Measurements from ENCODE around the gene NFATC2IP. TPM values are rescaled to one million over a fixed set of nuclear protein-coding genes. Genes with fewer than 3 reads are reported as not detected.

The NFATC2IP gene
- total and polyA plus RNA-seq, 4 donors = 5.8 to 17.6 (median 11.9) TPM

DNA sequence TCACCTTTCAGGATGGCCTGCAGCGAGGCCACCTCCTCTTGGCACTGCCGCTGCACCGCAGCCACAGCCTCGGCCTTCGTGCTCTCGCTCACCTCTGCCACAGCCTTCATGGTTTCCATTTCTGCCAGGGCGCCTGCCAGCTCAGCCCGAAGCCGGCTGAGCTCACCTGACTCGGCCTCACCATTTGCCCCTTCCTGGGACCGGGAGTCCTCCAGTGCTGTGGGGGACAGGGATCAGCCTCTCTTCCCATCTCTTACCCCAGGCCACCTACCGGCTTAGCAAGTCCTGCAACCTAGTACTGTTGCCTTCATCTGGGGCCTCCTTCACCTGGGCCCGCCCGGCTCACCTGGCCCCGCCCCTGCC lies 26.4 kb upstream of the NFATC2IP start:
- WGBS = 39% methylated on average over 15 of the region's 15 CpGs
- Histone ChIP-seq H3K36me3 (ENCODE audit: control insufficient read depth in 4 of 4, insufficient read depth in 3 of 4, low read depth in 1 of 4, low read length in 3 of 4) (peaks cover 0 to 3% (median 0%) of the 10 kb centered on the region in 4 donors), H3K9ac (ENCODE audit: low read depth in 1 of 2, low read length in 2 of 2) (no peak overlapping the region), H3K4me1 (ENCODE audit: control insufficient read depth in 4 of 4, insufficient read depth in 4 of 4, low read length in 3 of 4) (peaks cover 3 to 13% (median 9%) of the 10 kb centered on the region in 4 donors), H3K4me3 (ENCODE audit: low read depth in 1 of 3, low read length in 3 of 3) (peak overlapping the region in 2 of 3 donors; percentile 81 to 91), H3K27me3 (ENCODE audit: control insufficient read depth in 4 of 4, insufficient read depth in 4 of 4, low read length in 3 of 4) (no peaks in the 10 kb centered on the region), H3K27ac (ENCODE audit: low read depth in 1 of 2, low read length in 2 of 2) (peak overlapping the region in 1 of 2 donors; percentile 93), H3K9me3 (ENCODE audit: control insufficient read depth in 4 of 4, low read length in 3 of 4) (no peaks in the 10 kb centered on the region)
- TF ChIP-seq FOXA1 (IDR thresholded peaks at IDR 0.05) (no peak), JUND (IDR thresholded peaks at IDR 0.05) (no peak), ZBTB33 (IDR thresholded peaks at IDR 0.05) (no peak), RAD21 (IDR thresholded peaks at IDR 0.05) (no peak), FOXA2 (IDR thresholded peaks at IDR 0.05) (no peak), RXRA (IDR thresholded peaks at IDR 0.05) (no peak), YY1 (IDR thresholded peaks at IDR 0.05) (no peak), SP1 (IDR thresholded peaks at IDR 0.05) (no peak), NR2F2 (IDR thresholded peaks at IDR 0.05) (no peak), TAF1 (conservative IDR thresholded peaks at IDR 0.05) (no peak), HNF4G (IDR thresholded peaks at IDR 0.05) (no peak), HNF4A (conservative IDR thresholded peaks at IDR 0.05) (no peak), GABPA (IDR thresholded peaks at IDR 0.05 in 1 of 2, conservative IDR thresholded peaks at IDR 0.05 in 1 of 2) (no peak), EGR1 (IDR thresholded peaks at IDR 0.05; ENCODE audit: low read depth in 2 of 2) (no peak)
- TF ChIP-seq, protein P1, sequence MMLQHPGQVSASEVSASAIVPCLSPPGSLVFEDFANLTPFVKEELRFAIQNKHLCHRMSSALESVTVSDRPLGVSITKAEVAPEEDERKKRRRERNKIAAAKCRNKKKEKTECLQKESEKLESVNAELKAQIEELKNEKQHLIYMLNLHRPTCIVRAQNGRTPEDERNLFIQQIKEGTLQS (IDR thresholded peaks at IDR 0.05) = no peak
- TF ChIP-seq, protein P2, sequence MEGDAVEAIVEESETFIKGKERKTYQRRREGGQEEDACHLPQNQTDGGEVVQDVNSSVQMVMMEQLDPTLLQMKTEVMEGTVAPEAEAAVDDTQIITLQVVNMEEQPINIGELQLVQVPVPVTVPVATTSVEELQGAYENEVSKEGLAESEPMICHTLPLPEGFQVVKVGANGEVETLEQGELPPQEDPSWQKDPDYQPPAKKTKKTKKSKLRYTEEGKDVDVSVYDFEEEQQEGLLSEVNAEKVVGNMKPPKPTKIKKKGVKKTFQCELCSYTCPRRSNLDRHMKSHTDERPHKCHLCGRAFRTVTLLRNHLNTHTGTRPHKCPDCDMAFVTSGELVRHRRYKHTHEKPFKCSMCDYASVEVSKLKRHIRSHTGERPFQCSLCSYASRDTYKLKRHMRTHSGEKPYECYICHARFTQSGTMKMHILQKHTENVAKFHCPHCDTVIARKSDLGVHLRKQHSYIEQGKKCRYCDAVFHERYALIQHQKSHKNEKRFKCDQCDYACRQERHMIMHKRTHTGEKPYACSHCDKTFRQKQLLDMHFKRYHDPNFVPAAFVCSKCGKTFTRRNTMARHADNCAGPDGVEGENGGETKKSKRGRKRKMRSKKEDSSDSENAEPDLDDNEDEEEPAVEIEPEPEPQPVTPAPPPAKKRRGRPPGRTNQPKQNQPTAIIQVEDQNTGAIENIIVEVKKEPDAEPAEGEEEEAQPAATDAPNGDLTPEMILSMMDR (IDR thresholded peaks at IDR 0.05; ENCODE audit: low read depth, low read length, missing input control) = no peak
- TF ChIP-seq, protein P3, sequence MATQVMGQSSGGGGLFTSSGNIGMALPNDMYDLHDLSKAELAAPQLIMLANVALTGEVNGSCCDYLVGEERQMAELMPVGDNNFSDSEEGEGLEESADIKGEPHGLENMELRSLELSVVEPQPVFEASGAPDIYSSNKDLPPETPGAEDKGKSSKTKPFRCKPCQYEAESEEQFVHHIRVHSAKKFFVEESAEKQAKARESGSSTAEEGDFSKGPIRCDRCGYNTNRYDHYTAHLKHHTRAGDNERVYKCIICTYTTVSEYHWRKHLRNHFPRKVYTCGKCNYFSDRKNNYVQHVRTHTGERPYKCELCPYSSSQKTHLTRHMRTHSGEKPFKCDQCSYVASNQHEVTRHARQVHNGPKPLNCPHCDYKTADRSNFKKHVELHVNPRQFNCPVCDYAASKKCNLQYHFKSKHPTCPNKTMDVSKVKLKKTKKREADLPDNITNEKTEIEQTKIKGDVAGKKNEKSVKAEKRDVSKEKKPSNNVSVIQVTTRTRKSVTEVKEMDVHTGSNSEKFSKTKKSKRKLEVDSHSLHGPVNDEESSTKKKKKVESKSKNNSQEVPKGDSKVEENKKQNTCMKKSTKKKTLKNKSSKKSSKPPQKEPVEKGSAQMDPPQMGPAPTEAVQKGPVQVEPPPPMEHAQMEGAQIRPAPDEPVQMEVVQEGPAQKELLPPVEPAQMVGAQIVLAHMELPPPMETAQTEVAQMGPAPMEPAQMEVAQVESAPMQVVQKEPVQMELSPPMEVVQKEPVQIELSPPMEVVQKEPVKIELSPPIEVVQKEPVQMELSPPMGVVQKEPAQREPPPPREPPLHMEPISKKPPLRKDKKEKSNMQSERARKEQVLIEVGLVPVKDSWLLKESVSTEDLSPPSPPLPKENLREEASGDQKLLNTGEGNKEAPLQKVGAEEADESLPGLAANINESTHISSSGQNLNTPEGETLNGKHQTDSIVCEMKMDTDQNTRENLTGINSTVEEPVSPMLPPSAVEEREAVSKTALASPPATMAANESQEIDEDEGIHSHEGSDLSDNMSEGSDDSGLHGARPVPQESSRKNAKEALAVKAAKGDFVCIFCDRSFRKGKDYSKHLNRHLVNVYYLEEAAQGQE (IDR thresholded peaks at IDR 0.05) = no peak
- TF ChIP-seq, protein P4, sequence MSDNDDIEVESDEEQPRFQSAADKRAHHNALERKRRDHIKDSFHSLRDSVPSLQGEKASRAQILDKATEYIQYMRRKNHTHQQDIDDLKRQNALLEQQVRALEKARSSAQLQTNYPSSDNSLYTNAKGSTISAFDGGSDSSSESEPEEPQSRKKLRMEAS (IDR thresholded peaks at IDR 0.05) = no peak
- no peak for DNase-seq (ENCODE audit: low spot score)

All from liver (tissue), 9 donors.